ENCODE measurements around the gene GUCD1. TPM values are rescaled to one million over a fixed set of nuclear protein-coding genes. Genes with fewer than 3 reads are reported as not detected.

The GUCD1 gene
- total and polyA plus RNA-seq, 2 of the 13 experiments (the other 11 are each of a cell fraction or from before 2014, with no cell fraction given) = 128 to 245 TPM

DNA sequence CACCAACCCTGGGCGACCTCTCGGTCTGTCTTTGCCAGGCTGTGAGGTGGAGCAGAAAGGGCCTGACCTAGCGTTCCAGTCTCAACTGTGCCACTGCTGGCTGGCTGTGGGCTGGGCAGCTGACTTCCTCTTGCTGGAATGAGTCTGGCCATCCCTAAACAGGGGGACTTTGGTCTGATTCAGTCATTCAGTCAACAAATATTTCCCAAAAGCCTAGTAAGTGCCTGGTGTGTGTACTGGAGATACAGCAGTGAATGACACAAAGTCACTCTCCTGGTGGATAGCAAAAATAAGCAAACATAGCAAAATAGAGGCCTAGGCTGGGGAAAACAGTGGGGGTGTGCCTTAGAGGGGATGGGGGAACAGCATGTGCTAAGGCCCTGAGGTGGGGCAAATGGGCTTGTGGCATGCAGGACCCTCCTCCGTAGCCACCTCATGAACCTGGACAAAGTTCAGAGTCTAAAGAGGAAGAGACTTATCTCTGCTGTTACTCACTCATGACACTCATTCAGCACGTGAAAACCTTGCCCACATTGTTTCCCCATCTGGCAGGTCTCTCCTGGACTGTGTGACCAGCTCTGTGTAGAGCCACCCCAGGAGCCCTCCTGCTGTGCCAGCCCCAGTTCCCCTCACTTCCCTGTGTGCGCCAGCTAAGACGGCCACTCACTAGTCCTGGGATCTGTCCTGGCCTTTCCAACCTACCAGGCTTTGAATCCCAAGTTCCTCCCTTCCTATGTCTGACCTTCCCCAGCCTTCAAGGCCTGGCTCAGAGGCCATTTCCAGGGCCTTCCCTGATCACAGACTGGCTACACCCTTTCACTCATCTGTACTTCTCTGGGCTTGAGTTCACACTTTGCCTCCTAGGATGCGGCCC lies 4.7 kb downstream of the GUCD1 start (continued):
- no peak for TF ChIP-seq NFE2L1 (CRISPR knock-in tag; IDR thresholded peaks at IDR 0.05; ENCODE audit: borderline replicate concordance)
- TF ChIP-seq ZNF558 (CRISPR knock-in tag; IDR thresholded peaks at IDR 0.05; ENCODE audit: borderline replicate concordance) = no peak
- TF ChIP-seq, protein P1, sequence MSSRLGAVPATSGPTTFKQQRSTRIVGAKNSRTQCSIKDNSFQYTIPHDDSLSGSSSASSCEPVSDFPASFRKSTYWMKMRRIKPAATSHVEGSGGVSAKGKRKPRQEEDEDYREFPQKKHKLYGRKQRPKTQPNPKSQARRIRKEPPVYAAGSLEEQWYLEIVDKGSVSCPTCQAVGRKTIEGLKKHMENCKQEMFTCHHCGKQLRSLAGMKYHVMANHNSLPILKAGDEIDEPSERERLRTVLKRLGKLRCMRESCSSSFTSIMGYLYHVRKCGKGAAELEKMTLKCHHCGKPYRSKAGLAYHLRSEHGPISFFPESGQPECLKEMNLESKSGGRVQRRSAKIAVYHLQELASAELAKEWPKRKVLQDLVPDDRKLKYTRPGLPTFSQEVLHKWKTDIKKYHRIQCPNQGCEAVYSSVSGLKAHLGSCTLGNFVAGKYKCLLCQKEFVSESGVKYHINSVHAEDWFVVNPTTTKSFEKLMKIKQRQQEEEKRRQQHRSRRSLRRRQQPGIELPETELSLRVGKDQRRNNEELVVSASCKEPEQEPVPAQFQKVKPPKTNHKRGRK (CRISPR knock-in tag; IDR thresholded peaks at IDR 0.05) = no peak
- TF ChIP-seq ZNF431 (CRISPR knock-in tag; IDR thresholded peaks at IDR 0.05; ENCODE audit: borderline replicate concordance, low read depth) = peak; percentile 91
- TF ChIP-seq MED8 (CRISPR knock-in tag; IDR thresholded peaks at IDR 0.05; ENCODE audit: insufficient replicate concordance) = peak; percentile 91
- TF ChIP-seq JUN (CRISPR knock-in tag; IDR thresholded peaks at IDR 0.05) = peak; percentile 95
- TF ChIP-seq ZNF235 (CRISPR knock-in tag; IDR thresholded peaks at IDR 0.05; ENCODE audit: borderline replicate concordance) = no peak
- no peak for TF ChIP-seq HOXA7 (CRISPR knock-in tag; IDR thresholded peaks at IDR 0.05)
- TF ChIP-seq TFAP4 (IDR thresholded peaks at IDR 0.05; ENCODE audit: borderline replicate concordance, low read depth) = peak; percentile 86; the same call in 1 of the 2 replicates
- no peak for TF ChIP-seq CHCHD3 (CRISPR knock-in tag; IDR thresholded peaks at IDR 0.05)
- peak; percentile 62 for TF ChIP-seq KLF11 (CRISPR knock-in tag; IDR thresholded peaks at IDR 0.05)
- TF ChIP-seq, protein P2, sequence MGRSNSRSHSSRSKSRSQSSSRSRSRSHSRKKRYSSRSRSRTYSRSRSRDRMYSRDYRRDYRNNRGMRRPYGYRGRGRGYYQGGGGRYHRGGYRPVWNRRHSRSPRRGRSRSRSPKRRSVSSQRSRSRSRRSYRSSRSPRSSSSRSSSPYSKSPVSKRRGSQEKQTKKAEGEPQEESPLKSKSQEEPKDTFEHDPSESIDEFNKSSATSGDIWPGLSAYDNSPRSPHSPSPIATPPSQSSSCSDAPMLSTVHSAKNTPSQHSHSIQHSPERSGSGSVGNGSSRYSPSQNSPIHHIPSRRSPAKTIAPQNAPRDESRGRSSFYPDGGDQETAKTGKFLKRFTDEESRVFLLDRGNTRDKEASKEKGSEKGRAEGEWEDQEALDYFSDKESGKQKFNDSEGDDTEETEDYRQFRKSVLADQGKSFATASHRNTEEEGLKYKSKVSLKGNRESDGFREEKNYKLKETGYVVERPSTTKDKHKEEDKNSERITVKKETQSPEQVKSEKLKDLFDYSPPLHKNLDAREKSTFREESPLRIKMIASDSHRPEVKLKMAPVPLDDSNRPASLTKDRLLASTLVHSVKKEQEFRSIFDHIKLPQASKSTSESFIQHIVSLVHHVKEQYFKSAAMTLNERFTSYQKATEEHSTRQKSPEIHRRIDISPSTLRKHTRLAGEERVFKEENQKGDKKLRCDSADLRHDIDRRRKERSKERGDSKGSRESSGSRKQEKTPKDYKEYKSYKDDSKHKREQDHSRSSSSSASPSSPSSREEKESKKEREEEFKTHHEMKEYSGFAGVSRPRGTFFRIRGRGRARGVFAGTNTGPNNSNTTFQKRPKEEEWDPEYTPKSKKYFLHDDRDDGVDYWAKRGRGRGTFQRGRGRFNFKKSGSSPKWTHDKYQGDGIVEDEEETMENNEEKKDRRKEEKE (IDR thresholded peaks at IDR 0.05) = no peak
- no peak; the same call in 1 of the 2 replicates for TF ChIP-seq HOXA5 (CRISPR knock-in tag; IDR thresholded peaks at IDR 0.05)
- 0 out of 2 replicates have a peak, but pooled peaks have one; percentile 40 for TF ChIP-seq SIX4 (CRISPR knock-in tag; IDR thresholded peaks at IDR 0.05)
- no peak for TF ChIP-seq STAG1 (CRISPR knock-in tag; IDR thresholded peaks at IDR 0.05)
- TF ChIP-seq TCF7L2 (IDR thresholded peaks at IDR 0.05; ENCODE audit: low read depth, low read length) = no peak
- no peak for TF ChIP-seq ZNF747 (CRISPR knock-in tag; IDR thresholded peaks at IDR 0.05; ENCODE audit: borderline replicate concordance)
- TF ChIP-seq REL (CRISPR knock-in tag; conservative IDR thresholded peaks at IDR 0.05) = no peak
- TF ChIP-seq, protein P3, sequence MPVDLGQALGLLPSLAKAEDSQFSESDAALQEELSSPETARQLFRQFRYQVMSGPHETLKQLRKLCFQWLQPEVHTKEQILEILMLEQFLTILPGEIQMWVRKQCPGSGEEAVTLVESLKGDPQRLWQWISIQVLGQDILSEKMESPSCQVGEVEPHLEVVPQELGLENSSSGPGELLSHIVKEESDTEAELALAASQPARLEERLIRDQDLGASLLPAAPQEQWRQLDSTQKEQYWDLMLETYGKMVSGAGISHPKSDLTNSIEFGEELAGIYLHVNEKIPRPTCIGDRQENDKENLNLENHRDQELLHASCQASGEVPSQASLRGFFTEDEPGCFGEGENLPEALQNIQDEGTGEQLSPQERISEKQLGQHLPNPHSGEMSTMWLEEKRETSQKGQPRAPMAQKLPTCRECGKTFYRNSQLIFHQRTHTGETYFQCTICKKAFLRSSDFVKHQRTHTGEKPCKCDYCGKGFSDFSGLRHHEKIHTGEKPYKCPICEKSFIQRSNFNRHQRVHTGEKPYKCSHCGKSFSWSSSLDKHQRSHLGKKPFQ (CRISPR knock-in tag; IDR thresholded peaks at IDR 0.05; ENCODE audit: insufficient replicate concordance) = peak; percentile 74
- TF ChIP-seq, protein P4, sequence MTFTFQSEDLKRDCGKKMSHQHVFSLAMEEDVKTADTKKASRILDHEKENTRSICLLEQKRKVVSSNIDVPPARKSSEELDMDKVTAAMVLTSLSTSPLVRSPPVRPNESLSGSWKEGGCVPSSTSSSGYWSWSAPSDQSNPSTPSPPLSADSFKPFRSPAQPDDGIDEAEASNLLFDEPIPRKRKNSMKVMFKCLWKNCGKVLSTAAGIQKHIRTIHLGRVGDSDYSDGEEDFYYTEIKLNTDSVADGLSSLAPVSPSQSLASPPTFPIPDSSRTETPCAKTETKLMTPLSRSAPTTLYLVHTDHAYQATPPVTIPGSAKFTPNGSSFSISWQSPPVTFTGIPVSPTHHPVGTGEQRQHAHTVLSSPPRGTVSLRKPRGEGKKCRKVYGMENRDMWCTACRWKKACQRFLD (CRISPR knock-in tag; IDR thresholded peaks at IDR 0.05; ENCODE audit: borderline replicate concordance) = no peak; the same call in 1 of the 2 replicates
- no peak for TF ChIP-seq RFX1 (IDR thresholded peaks at IDR 0.05)
